ENCODE results near the gene METTL17. TPM values are rescaled to one million over a fixed set of nuclear protein-coding genes. Genes with fewer than 3 reads are reported as not detected.
A peak's percentile ranks its signal among the peaks of the same experiment; 100 is the strongest.
"Not testable (repeated sequence)": the region's sequence is repeated elsewhere in the genome, so short reads cannot be mapped to it uniquely, and the experiment has no call there.

The METTL17 gene
- total RNA-seq, 1 donor from 2014 or later = 39.7 TPM

- peak; percentile 85 for DNase-seq (ENCODE audit: low spot score)
Observed at GRCh38 chr14:21024585-21025370, 35.0 kb downstream of the METTL17 start, which contains the start of gene NDRG2. Gene NDRG2, minus strand, starts transcription at chr14:21025061. Its CDS starts 1,746 bp downstream, at chr14:21023315.

GRCh38 chr14:21025371-21026273 is 35.8 kb downstream of the METTL17 start:
- DNase-seq (ENCODE audit: low spot score) = peak; percentile 60

GRCh38 chr14:21026274-21026987 is 36.7 kb downstream of the METTL17 start:
- no peak for DNase-seq (ENCODE audit: low spot score)

- DNase-seq (ENCODE audit: low spot score) = peak; percentile 49
Observed at GRCh38 chr14:21026988-21027315, 37.2 kb downstream of the METTL17 start.

GRCh38 chr14:21029917-21030316 is 40.1 kb downstream of the METTL17 start, which contains the start of gene TPPP2:
Gene TPPP2, plus strand, starts transcription at chr14:21030217. Its CDS starts 365 bp downstream, at chr14:21030582.
- DNase-seq (ENCODE audit: low spot score) = no peak

GRCh38 chr14:21030531-21030930 is 40.8 kb downstream of the METTL17 start:
- DNase-seq (ENCODE audit: low spot score) = no peak

- DNase-seq (ENCODE audit: low spot score) = no peak
Observed at GRCh38 chr14:21032326-21033132, 42.7 kb downstream of the METTL17 start.

- DNase-seq (ENCODE audit: low spot score) = no peak
Observed at GRCh38 chr14:21033133-21033698, 43.4 kb downstream of the METTL17 start.

GRCh38 chr14:21034707-21035106 is 44.9 kb downstream of the METTL17 start, which contains the start of gene RNASE13:
Gene RNASE13, minus strand, starts transcription at chr14:21034807. Its CDS starts 519 bp downstream, at chr14:21034288.
- DNase-seq (ENCODE audit: low spot score) = no peak

GRCh38 chr14:21036751-21037150 is 47.0 kb downstream of the METTL17 start:
- no peak for DNase-seq (ENCODE audit: low spot score)

GRCh38 chr14:21037156-21037555 is 47.4 kb downstream of the METTL17 start:
- no peak for DNase-seq (ENCODE audit: low spot score)

- peak; percentile 91 for DNase-seq (ENCODE audit: low spot score)
Observed at GRCh38 chr14:21038441-21039422, 49.0 kb downstream of the METTL17 start.

GRCh38 chr14:21039585-21040369 is 50.0 kb downstream of the METTL17 start:
- DNase-seq (ENCODE audit: low spot score) = peak; percentile 89

- no peak for DNase-seq (ENCODE audit: low spot score)
Observed at GRCh38 chr14:21040370-21040925, 50.7 kb downstream of the METTL17 start.

GRCh38 chr14:21040941-21041340 is 51.2 kb downstream of the METTL17 start:
- DNase-seq (ENCODE audit: low spot score) = not testable (repeated sequence)

GRCh38 chr14:21041676-21042433 is 52.1 kb downstream of the METTL17 start, which contains the start of gene RNASE7:
Gene RNASE7, plus strand, starts transcription at chr14:21042362. Its CDS starts 631 bp downstream, at chr14:21042993.
- DNase-seq (ENCODE audit: low spot score) = peak; percentile 42

GRCh38 chr14:21042918-21043317 is 53.1 kb downstream of the METTL17 start:
- no peak for DNase-seq (ENCODE audit: low spot score)
